RPMI8226 (cell line): ENCODE data around the gene RYR1.

ENCODE experiments used
- DNase-seq: peaks from one replicate; pipeline ENCODE4 v3.0.0-alpha.2; 2015

RYR1 gene

GRCh38 chr19:38519168-38519567 lies 85.7 kb downstream of the RYR1 start:
- no peak for DNase-seq

- no peak for DNase-seq
These were observed 86.5 kb downstream of the RYR1 start for GRCh38 chr19:38519988-38520387.

- no peak for DNase-seq
These were observed 89.4 kb downstream of the RYR1 start for GRCh38 chr19:38522915-38523314.

- no peak for DNase-seq
These were observed 89.8 kb downstream of the RYR1 start for GRCh38 chr19:38523319-38523718.

GRCh38 chr19:38524369-38524768 lies 90.9 kb downstream of the RYR1 start:
- no peak for DNase-seq

- no peak for DNase-seq
These were observed 91.6 kb downstream of the RYR1 start for GRCh38 chr19:38524994-38525634.

GRCh38 chr19:38526430-38526829 lies 92.9 kb downstream of the RYR1 start:
- no peak for DNase-seq

GRCh38 chr19:38527466-38528136 lies 94.1 kb downstream of the RYR1 start:
- no peak for DNase-seq

GRCh38 chr19:38528213-38528755 lies 94.8 kb downstream of the RYR1 start:
- no peak for DNase-seq

GRCh38 chr19:38528931-38529330 lies 95.4 kb downstream of the RYR1 start:
- no peak for DNase-seq

GRCh38 chr19:38531515-38531914 lies 98.0 kb downstream of the RYR1 start:
- no peak for DNase-seq

GRCh38 chr19:38532939-38533338 lies 99.4 kb downstream of the RYR1 start:
- no peak for DNase-seq

- DNase-seq: no peak
These were observed 101.1 kb downstream of the RYR1 start for GRCh38 chr19:38534574-38534973.

GRCh38 chr19:38535212-38535611 lies 101.7 kb downstream of the RYR1 start:
- DNase-seq: no peak

GRCh38 chr19:38537071-38537936 lies 103.8 kb downstream of the RYR1 start:
- DNase-seq: no peak

- no peak for DNase-seq
These were observed 104.9 kb downstream of the RYR1 start for GRCh38 chr19:38538386-38538785.

- DNase-seq: peak; percentile 11
These were observed 105.5 kb downstream of the RYR1 start for GRCh38 chr19:38538793-38539528.

- no peak for DNase-seq
These were observed 106.3 kb downstream of the RYR1 start for GRCh38 chr19:38539751-38540150.

GRCh38 chr19:38542040-38542439 lies 108.5 kb downstream of the RYR1 start:
- DNase-seq: no peak

GRCh38 chr19:38543286-38543806 lies 109.9 kb downstream of the RYR1 start:
- no peak for DNase-seq

GRCh38 chr19:38543807-38544568 lies 110.5 kb downstream of the RYR1 start:
- peak; percentile 55 for DNase-seq
